NCI-H2227 treated with DMSO at 0.1 percent for 48 hours (cell line): ENCODE measurements around the gene ZNF831.

Source experiments
- DNase-seq: peaks from one replicate; lab custom pipeline; 2025; lab: John Stamatoyannopoulos, UW

ZNF831 gene

DNA sequence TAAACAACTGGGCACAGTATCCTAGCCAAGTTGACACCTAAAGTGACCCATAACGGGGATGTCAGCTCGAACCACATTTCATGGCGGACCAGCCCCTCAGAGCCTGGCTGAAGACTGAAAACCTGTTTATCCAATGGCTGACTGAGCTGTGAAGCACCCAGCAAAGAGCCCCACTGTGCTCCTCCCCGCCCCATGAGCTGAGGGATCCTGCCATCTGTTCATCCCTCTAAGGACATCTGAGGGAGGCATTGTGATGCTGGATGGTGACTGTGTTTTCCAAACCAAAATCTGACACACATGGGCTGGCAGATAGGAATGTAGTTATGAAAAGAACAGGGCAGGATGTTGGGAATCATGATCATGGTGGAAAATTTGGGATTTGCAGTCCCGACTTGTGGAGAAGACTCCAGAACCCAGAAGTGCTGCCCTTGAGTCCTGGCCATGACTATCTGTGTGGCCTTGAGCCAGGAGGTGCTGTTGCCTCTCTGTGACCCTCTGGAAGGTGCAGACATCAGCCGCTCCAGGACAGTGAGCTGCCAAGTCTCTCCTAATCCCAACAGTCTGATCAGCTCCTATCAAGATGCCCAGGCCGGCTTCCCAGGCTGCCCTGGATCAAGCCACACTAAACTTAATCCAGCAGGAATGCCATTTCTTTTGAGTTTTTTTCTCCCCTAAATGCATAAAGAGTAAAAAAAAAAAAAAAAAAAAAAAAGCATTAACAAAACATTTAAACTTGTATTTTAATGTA is 142.5 kb downstream of the ZNF831 start:
- no peak for DNase-seq

DNA sequence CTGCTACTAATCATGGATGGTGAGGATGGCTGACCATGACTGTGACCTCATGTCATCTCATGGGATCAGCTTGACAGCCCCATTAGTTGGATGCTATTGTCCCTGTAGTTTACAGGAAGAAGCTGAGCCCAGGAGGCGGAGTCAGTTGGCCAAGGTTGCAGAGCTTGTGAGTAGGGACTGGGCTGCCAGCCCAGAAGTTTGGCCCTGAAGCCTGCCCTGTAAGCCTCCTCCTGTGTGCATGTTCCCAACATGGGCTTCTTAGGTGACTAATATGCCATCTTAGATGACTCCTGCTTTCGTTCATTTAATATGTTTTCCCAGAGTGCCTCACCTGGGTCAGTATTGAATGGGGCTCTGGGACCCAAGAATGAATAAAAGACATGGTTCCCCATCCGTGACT is 143.6 kb downstream of the ZNF831 start:
- no peak for DNase-seq
